Activated CD8-positive, alpha-beta T cell treated with anti-CD3 and anti-CD28 coated beads, Interleukin-2, amount 10 ng/mL, durations not matched to agents 7 days and 5 days (primary cell): ENCODE measurements around the gene TNC. TPM values are rescaled to one million over a fixed set of nuclear protein-coding genes. Genes with fewer than 3 reads are reported as not detected.

Source experiments
- ATAC-seq: fragments of 150-1000 bp; cut with Tn5 transposase; one replicate; pipeline ENCODE4 v1.10.0; 2021; ENCODE audit warnings: moderate library complexity
- CTCF ChIA-PET: fragments of 350-600 bp; sonication (Branson Sonifier 250); formaldehyde crosslinking; loops from one replicate; lab custom pipeline; 2021; ENCODE audit warnings: antibody characterized with exemption; lab: Charles Lee
- POLR2A ChIA-PET: fragments of 350-600 bp; sonication (Branson Sonifier 250); formaldehyde crosslinking; loops from one replicate; lab custom pipeline; 2021; ENCODE audit warnings: antibody characterized with exemption; lab: Charles Lee
- DNase-seq: peaks from one replicate; pipeline ENCODE4 v3.0.0-alpha.2; 2020
- H3K27ac Mint-ChIP-seq: one replicate; pipeline ENCODE4 v1.8.0; 2021; ENCODE audit warnings: mild to moderate bottlenecking, mixed read lengths
- H3K27me3 Mint-ChIP-seq: one replicate; pipeline ENCODE4 v1.8.0; 2021; ENCODE audit warnings: low read depth, mixed read lengths
- H3K36me3 Mint-ChIP-seq: one replicate; pipeline ENCODE4 v1.8.0; 2021; ENCODE audit warnings: low read depth, mixed read lengths
- H3K4me1 Mint-ChIP-seq: one replicate; pipeline ENCODE4 v1.8.0; 2021; ENCODE audit warnings: low read depth, mixed read lengths
- H3K4me3 Mint-ChIP-seq: one replicate; pipeline ENCODE4 v1.8.0; 2021; ENCODE audit warnings: mild to moderate bottlenecking, mixed read lengths
- H3K9me3 Mint-ChIP-seq: one replicate; pipeline ENCODE4 v1.8.0; 2022; ENCODE audit warnings: mixed read lengths; ENCODE audit not compliant: insufficient read depth
- total RNA-seq, 2 experiments: library from RNA; stranded (reverse); gene quantifications; one replicate each; pipeline ENCODE4 v1.2.3, GENCODE V29; 2021

TNC gene
- total RNA-seq, 2 experiments from 2014 or later, result not detected

GRCh38 chr9:115088860-115089259, 29.1 kb downstream of the TNC start:
- no peaks in the 10 kb centered on the region for H3K9me3 Mint-ChIP-seq
- CTCF ChIA-PET, result no interaction called here

DNA sequence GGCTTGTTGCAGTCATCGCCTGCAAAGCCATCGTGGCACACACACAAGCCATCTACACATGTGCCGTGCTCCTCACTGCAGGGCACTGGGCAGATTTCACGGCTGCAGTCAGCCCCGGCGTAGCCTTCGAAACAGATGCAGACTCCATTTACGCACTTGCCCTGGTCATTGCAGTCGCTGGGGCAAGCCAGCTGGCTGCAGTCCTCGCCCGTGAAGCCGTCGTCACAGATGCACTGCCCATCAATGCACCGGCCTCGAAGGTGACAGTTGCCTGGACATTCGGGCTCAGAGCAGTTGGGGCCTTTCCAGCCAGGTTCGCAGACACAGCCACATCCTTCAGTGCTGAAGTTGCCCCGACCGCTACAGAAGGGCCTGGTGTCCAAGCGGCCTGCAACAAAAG, 31.1 kb downstream of the TNC start:
- Mint-ChIP-seq H3K4me1 (no peaks in the 10 kb centered on the region), H3K27me3 (peaks cover under 1% of the 10 kb centered on the region), H3K4me3 (no peak overlapping the region), H3K9me3 (no peaks in the 10 kb centered on the region), H3K36me3 (no peaks in the 10 kb centered on the region), H3K27ac (no peak overlapping the region)
- DNase-seq (no peak), ATAC-seq (no peak)
- ChIA-PET CTCF (no interaction called here), POLR2A (no interaction called here)

More at GRCh38 chr9:115088860-115089259, 29.1 kb downstream of the TNC start:
- no peaks in the 10 kb centered on the region for H3K4me1 Mint-ChIP-seq
- ATAC-seq (no peak), DNase-seq (no peak)
- no peak overlapping the region for H3K27ac Mint-ChIP-seq
- H3K4me3 Mint-ChIP-seq, result no peak overlapping the region
- POLR2A ChIA-PET, result no interaction called here
- peaks cover 7% of the 10 kb centered on the region for H3K27me3 Mint-ChIP-seq
- no peaks in the 10 kb centered on the region for H3K36me3 Mint-ChIP-seq

- ATAC-seq (no peak), DNase-seq (no peak)
- H3K4me3 Mint-ChIP-seq, result no peak overlapping the region
- no peak overlapping the region for H3K27ac Mint-ChIP-seq
- ChIA-PET POLR2A (no interaction called here), CTCF (no interaction called here)
- H3K4me1 Mint-ChIP-seq, result no peaks in the 10 kb centered on the region
- H3K9me3 Mint-ChIP-seq, result no peaks in the 10 kb centered on the region
- H3K27me3 Mint-ChIP-seq, result no peaks in the 10 kb centered on the region
- no peaks in the 10 kb centered on the region for H3K36me3 Mint-ChIP-seq
These were observed 31.5 kb downstream of the TNC start for GRCh38 chr9:115086461-115086860.

DNA sequence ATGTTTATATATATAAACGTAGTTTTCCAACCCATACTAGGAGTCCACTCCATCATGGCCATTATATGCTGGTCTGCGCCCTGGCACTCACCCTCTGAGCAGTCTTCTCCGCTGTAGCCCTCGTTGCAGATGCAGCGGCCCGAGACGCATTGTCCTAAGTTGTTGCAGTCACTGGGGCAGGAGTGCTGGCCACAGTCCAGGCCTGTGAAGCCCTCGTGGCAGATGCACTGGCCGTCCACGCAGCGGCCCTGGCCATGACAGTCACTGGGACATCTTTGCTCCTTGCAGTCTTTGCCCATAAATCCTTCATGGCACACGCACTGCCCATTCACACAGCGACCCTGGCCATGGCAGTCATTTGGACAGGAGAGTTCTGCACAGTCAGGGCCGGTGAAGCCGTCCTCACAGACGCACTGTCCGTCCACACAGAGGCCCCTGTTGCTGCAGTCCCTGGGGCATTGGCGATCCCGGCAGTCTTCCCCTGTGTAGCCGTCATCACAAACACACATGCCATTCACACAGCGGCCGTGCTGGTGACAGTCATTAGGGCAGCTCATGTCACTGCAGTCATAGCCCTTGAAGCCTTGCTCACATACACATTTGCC, 32.1 kb downstream of the TNC start:
- Mint-ChIP-seq H3K27me3 (no peaks in the 10 kb centered on the region), H3K4me3 (no peak overlapping the region), H3K36me3 (no peaks in the 10 kb centered on the region), H3K27ac (no peak overlapping the region), H3K9me3 (no peaks in the 10 kb centered on the region), H3K4me1 (no peaks in the 10 kb centered on the region)
- DNase-seq (no peak), ATAC-seq (no peak)
- POLR2A ChIA-PET, result no interaction called here
- CTCF ChIA-PET, result no interaction called here

DNA sequence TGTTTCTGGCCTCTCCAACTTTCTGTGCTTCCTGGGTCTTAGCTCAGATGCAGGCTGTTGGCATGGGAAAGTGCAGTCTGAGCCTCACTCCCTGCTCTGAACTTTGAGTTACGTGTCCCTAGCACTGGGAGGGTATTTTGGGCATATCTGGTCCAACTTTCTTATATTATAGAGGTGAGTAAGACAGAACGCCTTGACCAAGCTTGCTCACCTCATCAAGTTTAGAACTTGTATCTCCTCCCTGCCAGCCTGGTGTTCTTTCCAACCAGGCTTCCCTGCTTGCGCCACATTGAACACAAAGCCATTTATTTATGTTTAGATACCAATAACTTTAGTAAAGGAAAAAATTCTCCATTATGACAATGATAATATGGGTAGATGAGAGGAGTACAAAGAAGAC, 33.2 kb downstream of the TNC start:
- no peak for DNase-seq
- Mint-ChIP-seq H3K27me3 (no peaks in the 10 kb centered on the region), H3K36me3 (no peaks in the 10 kb centered on the region), H3K9me3 (no peaks in the 10 kb centered on the region), H3K4me3 (no peak overlapping the region), H3K4me1 (no peaks in the 10 kb centered on the region), H3K27ac (no peak overlapping the region)
- ChIA-PET POLR2A (no interaction called here), CTCF (no interaction called here)
- no peak for ATAC-seq

DNA sequence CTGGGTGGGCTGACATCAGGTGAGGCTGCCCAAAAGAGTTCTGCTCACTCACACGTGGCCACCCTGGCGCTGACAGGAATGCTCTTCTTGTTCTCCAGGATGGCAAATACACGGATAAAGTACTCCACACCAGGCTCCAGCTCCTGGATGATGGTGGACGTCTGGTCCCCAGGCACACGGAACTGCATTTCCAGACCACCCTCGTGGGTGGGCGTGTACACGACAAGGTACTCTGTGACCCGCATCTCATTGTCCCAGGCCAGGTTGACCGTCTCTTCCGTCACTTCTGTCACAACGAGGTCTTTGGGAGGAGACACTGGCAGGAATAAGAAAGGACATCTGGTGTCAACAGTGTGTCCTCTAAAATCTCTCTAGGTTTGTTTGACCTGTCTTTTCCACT, 33.8 kb downstream of the TNC start:
- Mint-ChIP-seq H3K36me3 (no peaks in the 10 kb centered on the region), H3K9me3 (no peaks in the 10 kb centered on the region)

DNA sequence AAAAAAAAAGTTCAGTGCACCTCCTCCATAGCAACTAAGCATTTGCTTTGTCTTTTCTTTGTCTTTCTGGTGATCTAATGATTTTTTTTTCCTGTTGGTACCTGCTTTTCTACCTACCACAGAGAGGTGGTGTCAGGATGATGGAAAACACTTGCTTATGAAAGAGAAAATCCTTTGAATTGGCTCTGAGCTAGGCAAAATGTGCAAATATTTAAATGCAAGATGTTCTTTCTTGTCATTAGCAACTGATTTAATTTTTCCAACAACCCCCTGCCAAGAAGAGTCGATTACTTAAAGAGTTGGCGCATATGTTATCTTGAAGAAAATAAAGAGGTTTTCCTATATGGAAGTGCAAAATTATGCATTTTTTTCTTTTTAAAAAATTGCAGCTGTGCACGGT, 37.7 kb downstream of the TNC start:
- H3K4me3 Mint-ChIP-seq, result no peak overlapping the region

More for the DNA sequence above, 33.8 kb downstream of the TNC start:
- CTCF ChIA-PET, result no interaction called here
- ATAC-seq, result no peak
- no peak overlapping the region for H3K4me3 Mint-ChIP-seq
- POLR2A ChIA-PET, result no interaction called here
- DNase-seq, result no peak
- no peaks in the 10 kb centered on the region for H3K4me1 Mint-ChIP-seq
- H3K27ac Mint-ChIP-seq, result peak overlapping the region; percentile 17
- no peaks in the 10 kb centered on the region for H3K27me3 Mint-ChIP-seq

DNA sequence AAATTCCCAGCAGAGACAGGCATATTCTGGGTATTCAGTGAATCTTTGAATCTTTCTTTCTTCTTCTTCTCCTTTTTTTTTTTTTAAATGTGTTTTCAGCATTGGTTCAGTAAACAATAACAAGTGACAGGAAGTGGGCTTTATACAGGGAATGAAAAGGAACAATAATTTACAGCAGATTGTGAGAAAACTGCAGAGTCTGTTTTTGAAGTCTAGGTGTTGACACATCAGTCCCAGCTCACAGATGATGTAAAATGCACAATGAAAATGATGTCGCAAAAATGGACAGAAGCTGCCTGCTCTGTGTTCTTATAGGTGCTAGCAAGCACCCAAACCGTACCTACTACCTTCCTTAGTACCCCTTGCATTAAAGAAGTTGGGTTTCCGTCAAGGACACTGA, 38.8 kb downstream of the TNC start:
- ATAC-seq, result no peak
- H3K36me3 Mint-ChIP-seq, result no peaks in the 10 kb centered on the region
- no peaks in the 10 kb centered on the region for H3K4me1 Mint-ChIP-seq
- ChIA-PET POLR2A (no interaction called here), CTCF (no interaction called here)
- no peaks in the 10 kb centered on the region for H3K27me3 Mint-ChIP-seq
- no peak overlapping the region for H3K27ac Mint-ChIP-seq
- H3K4me3 Mint-ChIP-seq, result no peak overlapping the region
- DNase-seq, result no peak
- H3K9me3 Mint-ChIP-seq, result no peaks in the 10 kb centered on the region

More for the DNA sequence above, 37.7 kb downstream of the TNC start:
- Mint-ChIP-seq H3K27me3 (no peaks in the 10 kb centered on the region), H3K27ac (no peak overlapping the region), H3K4me1 (no peaks in the 10 kb centered on the region), H3K36me3 (no peaks in the 10 kb centered on the region), H3K9me3 (no peaks in the 10 kb centered on the region)
- ATAC-seq, result no peak
- ChIA-PET CTCF (no interaction called here), POLR2A (no interaction called here)
- no peak for DNase-seq

DNA sequence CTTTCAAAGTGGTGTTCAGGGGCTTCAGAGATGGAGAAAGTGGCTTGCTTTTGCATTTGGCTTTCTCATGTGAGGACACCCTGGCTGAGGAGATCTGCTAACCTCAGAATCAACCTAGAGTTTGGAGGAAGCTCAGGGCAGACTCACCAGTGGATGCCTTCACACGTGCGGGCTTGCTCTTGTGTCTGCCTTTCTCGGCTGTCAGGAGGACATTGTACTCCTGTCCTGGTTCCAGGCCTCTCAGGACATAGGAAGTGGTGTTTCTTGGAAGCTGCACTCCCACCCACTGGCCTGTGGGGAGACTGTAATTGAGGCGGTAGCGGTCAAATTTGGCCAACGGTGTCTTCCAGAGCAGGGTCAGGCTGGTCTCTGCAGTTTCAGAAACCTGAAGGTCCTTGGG, 44.5 kb downstream of the TNC start:
- Mint-ChIP-seq H3K27me3 (peaks cover 9% of the 10 kb centered on the region), H3K36me3 (no peaks in the 10 kb centered on the region), H3K9me3 (no peaks in the 10 kb centered on the region), H3K27ac (no peak overlapping the region), H3K4me3 (no peak overlapping the region), H3K4me1 (no peaks in the 10 kb centered on the region)
- DNase-seq (no peak), ATAC-seq (no peak)
- ChIA-PET CTCF (no interaction called here), POLR2A (no interaction called here)

DNA sequence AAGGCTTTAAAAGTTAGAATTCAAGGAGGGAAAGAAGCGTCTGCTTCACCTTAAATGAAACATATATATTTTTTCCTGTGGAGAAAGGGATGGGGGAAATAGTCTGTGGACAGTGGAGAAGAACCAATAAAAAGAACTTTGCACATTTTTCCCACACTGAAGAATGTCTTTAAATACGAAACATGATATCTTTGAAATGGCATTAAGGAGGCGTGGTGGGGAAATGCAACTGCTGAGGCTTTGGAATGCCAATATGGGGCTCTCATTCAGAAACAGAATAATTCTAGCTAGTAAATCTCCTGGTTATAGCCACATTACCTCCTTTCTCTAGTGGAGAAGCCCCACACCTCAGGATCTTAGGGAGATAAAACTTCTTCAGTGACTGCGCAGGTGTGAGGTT, 46.8 kb downstream of the TNC start:
- ATAC-seq, result no peak
- H3K36me3 Mint-ChIP-seq, result no peaks in the 10 kb centered on the region
- H3K4me3 Mint-ChIP-seq, result no peak overlapping the region
- ChIA-PET POLR2A (no interaction called here), CTCF (no interaction called here)
- H3K9me3 Mint-ChIP-seq, result no peaks in the 10 kb centered on the region
- H3K27ac Mint-ChIP-seq, result no peak overlapping the region
- DNase-seq, result no peak
- H3K27me3 Mint-ChIP-seq, result peaks cover 13% of the 10 kb centered on the region
- no peaks in the 10 kb centered on the region for H3K4me1 Mint-ChIP-seq

DNA sequence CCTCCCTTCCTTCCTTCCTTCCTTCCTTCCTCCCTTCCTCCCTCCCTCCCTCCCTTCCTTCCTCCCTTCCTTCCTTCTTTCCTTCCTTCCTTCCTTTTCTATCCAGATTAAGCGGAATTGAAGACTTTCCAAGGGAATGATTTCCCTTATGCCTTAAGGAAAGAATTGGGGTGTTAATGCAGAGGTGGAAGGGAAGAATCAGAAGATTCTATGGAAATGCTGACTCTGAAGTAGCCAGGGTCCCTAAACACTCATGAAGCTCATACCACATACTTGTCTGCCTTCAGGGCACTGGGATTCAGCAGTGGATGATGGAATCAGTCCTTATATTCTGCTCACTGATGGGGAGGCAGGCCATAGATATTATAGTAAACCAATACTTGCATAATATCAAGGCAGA, 48.2 kb downstream of the TNC start:
- Mint-ChIP-seq H3K4me1 (no peaks in the 10 kb centered on the region), H3K4me3 (no peak overlapping the region), H3K27ac (no peak overlapping the region), H3K9me3 (no peaks in the 10 kb centered on the region), H3K36me3 (no peaks in the 10 kb centered on the region), H3K27me3 (peaks cover 19% of the 10 kb centered on the region)
- ChIA-PET POLR2A (no interaction called here), CTCF (no interaction called here)
- ATAC-seq (no peak), DNase-seq (no peak)

DNA sequence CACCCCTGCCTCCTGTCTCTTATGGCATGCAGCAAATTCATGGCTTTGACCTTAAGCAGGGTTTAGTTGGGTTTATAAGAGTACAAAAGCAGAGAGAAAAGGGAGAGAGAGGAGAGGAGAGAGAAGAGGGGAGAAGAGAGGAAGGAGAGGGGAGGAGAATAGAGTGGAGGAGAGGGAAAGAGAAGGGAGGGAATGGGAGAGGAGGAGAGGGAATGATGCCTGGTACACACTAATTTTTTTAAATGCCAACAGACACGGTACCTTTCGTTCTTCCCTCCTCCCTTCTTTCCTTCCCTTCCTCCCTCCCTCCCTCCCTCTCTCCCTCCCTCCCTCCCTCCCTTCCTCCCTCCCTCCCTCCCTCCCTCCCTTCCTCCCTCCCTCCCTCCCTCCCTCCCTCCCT, 48.7 kb downstream of the TNC start:
- no peaks in the 10 kb centered on the region for H3K9me3 Mint-ChIP-seq
- DNase-seq (no peak), ATAC-seq (no peak)
- POLR2A ChIA-PET, result no interaction called here
- CTCF ChIA-PET, result no interaction called here
- no peaks in the 10 kb centered on the region for H3K4me1 Mint-ChIP-seq
- no peak overlapping the region for H3K27ac Mint-ChIP-seq
- peaks cover 19% of the 10 kb centered on the region for H3K27me3 Mint-ChIP-seq
- H3K4me3 Mint-ChIP-seq, result no peak overlapping the region
- H3K36me3 Mint-ChIP-seq, result no peaks in the 10 kb centered on the region

DNA sequence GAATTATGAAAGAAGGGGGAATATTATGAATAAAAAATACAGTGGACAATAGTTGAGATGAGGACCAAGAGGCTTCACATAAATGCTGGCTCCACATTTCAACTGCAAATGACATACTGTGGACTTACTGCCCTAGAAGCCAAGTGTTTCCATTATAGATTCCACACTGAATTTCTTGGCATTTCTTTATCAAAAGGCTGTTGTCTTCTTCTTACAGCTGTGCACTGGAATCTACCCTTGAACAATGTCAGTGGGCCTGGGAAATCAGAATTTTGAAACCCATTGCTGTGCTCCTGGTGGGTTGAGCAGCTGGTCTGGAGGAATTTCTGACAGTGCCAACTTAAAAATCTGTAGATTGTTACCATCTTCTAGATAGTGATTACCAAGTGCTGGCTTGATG, 49.9 kb downstream of the TNC start:
- ChIA-PET POLR2A (no interaction called here), CTCF (no interaction called here)
- Mint-ChIP-seq H3K27me3 (peaks cover 19% of the 10 kb centered on the region), H3K9me3 (no peaks in the 10 kb centered on the region), H3K4me1 (no peaks in the 10 kb centered on the region), H3K4me3 (no peak overlapping the region), H3K27ac (no peak overlapping the region), H3K36me3 (no peaks in the 10 kb centered on the region)
- DNase-seq (no peak), ATAC-seq (no peak)
